T-helper 2 cell treated with Interferon-gamma antibody and Interleukin-4, amounts not matched to agents 100 ng/mL and 5 ng/mL, for 36 hours (primary cell): Measurements from ENCODE around the gene ZSWIM8. TPM values are rescaled to one million over a fixed set of nuclear protein-coding genes. Genes with fewer than 3 reads are reported as not detected.
"Not testable (repeated sequence)": the region's sequence is repeated elsewhere in the genome, so short reads cannot be mapped to it uniquely, and the experiment has no call there.

Source experiments
- intact Hi-C: fragments of 100-400 bp; cut with micrococcal nuclease; formaldehyde crosslinking; loops from one replicate; pipeline ENCODE4 v1.15.1; 2023
- total RNA-seq: library from RNA; stranded (reverse); gene quantifications from 2 replicates; pipeline ENCODE4 v1.2.3, GENCODE V29; 2022

Gene ZSWIM8
- total RNA-seq, 1 donor from 2014 or later = 60.6 TPM

- intact Hi-C loops = loop anchor here (1.0 to 5.0 kb wide), 7 partner anchors 9 to 520 kb away; partner anchors contain the start of genes MRPS16, NDST2, SEC24C and ZSWIM8
Measured at GRCh38 chr10:73772281-73773151, 12.9 kb upstream of the ZSWIM8 start.

DNA sequence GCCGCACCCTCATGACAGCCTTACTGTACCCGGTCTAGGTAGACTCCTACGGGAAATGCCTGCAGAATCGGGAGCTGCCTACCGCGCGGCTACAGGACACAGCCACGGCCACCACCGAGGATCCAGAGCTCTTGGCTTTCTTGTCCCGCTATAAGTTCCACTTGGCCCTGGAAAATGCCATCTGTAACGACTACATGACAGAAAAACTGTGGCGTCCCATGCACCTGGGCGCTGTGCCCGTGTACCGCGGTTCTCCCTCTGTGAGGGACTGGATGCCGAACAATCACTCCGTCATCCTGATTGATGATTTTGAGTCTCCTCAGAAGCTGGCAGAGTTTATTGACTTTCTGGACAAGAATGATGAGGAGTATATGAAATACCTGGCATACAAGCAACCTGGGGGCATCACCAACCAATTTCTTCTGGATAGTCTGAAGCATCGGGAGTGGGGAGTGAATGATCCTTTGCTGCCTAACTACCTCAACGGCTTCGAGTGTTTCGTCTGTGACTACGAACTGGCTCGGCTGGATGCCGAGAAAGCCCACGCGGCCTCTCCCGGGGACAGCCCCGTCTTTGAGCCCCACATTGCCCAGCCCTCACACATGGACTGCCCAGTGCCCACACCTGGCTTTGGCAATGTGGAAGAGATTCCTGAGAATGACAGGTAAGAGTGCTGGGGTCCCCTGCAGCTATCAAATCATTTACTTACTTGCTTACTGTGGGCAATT, 12.1 kb upstream of the ZSWIM8 start:
- intact Hi-C loops = loop anchor here (5.0 kb wide), 2 partner anchors 39 to 521 kb away; partner anchors contain the start of genes MRPS16 and NDST2

DNA sequence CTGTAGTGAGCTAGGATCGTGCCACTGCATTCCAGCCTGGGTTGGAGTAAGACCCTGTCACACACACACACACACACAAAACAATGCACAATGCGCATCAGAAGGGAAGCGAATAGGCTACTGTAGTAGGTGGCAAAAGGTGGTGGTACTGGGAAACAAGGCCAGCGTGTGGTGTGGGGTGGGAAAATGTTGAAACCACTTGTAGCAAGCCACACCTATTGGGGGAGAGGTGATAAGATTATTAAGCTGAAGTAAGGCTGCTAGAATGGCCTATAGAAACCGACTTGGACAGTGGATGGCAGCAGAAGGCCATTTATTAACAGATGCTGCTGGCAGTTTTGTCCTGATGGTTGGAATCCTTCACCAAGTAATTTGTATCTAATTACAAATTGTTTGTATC, 10.8 kb upstream of the ZSWIM8 start:
- intact Hi-C loops = loop anchor here (5.0 kb wide), 2 partner anchors 38 to 522 kb away; partner anchors contain the start of genes MRPS16 and NDST2

GRCh38 chr10:73779018-73779417, 6.4 kb upstream of the ZSWIM8 start:
- intact Hi-C loops = no loop called here

DNA sequence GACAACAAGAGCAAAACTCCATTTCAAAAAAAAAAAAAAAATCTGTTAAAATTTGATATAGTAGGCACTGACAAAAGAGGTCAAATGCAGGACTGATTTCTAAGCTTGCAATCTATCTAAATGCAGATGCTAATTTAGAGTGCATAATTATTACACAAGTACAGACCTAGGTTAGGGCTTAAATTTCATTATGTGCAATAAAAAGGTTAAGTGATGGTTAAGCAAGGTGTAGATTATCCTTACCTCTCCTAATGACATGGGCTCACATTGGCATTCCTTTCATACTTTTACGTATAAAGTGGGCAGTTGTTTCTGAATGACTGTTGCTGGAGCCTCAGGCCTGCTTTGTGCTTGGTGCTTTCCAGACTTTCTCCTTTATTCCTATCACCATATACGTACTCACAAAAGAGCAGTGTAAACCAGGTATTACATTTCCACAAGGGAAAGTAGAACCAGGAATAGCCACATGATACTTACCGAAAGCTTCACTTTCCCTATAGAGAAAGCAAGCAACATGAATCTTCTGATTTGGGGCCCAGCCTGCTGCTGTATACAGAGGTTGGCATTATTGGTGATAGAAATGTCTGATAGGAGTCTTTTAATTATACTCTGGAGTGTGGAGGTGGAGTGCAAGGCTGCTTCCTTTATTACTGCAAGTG, 5.7 kb upstream of the ZSWIM8 start:
- intact Hi-C loops = no loop called here

DNA sequence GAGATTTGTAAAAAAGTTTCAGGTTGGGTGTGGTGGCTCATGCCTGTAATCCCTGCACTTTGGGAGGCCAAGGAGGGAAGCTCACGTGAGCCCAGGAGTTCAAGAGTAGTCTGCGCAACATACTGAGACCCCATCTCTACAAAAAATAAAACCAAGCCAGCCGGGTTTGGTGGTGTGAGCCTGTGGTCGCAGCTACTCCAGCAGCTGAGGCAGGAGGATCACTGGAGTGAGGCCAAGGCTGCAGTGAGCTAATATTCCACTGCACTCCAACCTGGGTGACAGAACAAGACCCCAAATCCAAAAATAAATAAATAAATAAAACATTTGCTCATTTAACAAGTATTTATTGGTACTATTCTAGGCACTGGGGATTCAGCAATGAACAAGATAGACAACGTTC, 5.1 kb upstream of the ZSWIM8 start:
- intact Hi-C loops = no loop called here

DNA sequence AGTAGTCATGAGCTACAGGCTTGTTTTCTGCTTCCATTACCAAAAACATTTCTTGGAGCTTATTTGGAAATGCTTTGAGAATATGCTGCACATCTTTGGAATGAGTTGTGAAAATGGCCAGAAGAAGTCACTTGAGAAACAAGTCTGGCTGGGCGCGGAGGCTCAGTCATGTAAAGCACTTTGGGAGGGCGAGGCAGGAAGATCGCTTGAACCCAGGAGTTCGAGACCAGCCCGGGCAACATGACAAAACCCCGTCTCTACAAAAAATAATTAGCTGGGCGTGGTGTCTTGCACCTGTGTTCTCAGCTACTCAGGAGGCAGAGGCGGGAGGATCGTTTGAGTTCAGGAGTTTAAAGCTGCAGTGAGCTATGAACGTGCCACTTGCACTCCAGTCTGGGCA, 4.4 kb upstream of the ZSWIM8 start:
- intact Hi-C loops = loop anchor here (1.0 kb wide), 1 partner anchor 9 kb away; a partner anchor contains a TSS

- intact Hi-C loops = loop anchor here (1.0 kb wide), 1 partner anchor 9 kb away; a partner anchor contains a TSS
Measured at GRCh38 chr10:73781548-73781878, 3.9 kb upstream of the ZSWIM8 start.

DNA sequence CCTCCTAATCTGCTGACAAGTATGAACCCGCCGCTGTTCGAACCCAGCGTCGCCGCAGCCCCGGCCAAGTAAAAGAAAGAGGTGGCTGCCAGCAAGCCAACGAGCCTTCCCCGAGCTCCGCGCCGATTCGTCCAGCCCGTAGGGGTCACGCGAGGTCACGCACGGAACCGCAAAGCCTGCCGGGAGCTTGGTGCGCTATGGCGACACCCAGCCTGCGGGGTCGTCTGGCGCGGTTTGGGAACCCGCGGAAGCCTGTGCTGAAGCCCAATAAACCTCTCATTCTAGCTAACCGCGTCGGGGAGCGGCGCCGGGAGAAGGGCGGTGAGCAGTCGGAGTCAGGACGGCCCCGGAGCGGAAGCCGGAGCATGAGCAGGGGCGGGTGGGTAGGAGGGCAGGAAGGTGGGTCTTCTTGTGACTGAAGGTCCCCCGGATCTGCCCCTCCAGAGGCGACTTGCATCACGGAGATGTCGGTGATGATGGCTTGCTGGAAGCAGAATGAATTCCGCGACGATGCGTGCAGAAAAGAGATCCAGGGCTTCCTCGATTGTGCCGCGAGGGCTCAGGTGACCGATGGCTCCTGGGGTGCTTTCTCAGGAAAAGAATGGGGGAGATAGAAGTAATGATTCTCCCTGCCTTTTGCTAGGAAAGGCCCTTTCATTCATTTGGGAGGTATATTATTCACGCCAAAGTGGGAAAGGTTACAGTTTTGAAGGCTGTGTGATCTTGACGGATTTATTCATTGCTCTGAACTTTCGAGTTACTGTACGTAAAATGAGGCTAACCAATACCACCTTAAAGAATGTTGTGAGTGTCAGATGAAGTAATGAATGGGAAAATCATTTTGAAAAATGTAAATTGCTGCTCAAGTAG, 3.3 kb upstream of the ZSWIM8 start, which contains the start of gene CHCHD1:
CHCHD1 (plus strand) TSS at position 170 of the 870 bp plus-strand sequence; CDS start at position 198, 28 bp downstream.
- intact Hi-C loops = loop anchor here (1.0 kb wide), 1 partner anchor 10 kb away; a partner anchor contains a TSS

DNA sequence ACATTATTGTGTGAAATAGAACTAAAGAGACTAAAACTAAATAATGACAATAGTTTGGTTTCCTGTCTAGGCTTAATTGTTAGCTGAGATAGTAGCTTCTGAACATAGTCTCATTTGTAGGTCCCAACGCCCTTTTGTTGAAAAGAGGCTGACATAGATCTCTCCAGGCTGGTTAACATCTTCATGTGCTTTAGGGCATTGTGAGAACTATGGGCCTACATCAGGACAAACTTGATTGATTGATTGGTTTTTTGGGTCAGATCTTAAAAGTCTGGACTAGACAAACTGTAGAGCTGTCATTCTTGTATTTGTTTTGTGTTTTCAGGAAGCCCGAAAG, 2.7 kb upstream of the ZSWIM8 start:
- intact Hi-C loops = no loop called here

GRCh38 chr10:73785721-73786511, 510 bp downstream of the ZSWIM8 start:
- intact Hi-C loops = loop anchor here (1.0 kb wide), 3 partner anchors 14 to 42 kb away; partner anchors contain the start of genes NDST2 and SEC24C

DNA sequence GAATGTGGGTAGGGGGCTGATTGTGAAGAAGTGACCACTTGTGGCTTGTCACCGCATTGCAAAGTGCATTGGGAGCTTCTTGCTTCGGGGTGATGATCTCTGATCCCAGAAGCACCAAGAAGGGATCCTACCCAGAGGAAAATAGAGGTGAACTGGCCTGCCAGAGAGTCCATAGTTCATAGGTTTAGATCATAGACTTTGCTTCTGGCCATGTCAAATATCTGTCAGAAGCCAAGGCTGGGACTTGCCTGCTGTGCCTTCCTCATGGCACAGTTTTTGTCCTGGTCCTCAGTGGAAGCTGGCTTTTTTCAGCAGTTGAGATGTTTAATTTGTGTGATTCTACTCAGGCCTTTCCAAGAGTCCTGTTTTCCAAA, 1.1 kb downstream of the ZSWIM8 start:
- intact Hi-C loops = no loop called here

DNA sequence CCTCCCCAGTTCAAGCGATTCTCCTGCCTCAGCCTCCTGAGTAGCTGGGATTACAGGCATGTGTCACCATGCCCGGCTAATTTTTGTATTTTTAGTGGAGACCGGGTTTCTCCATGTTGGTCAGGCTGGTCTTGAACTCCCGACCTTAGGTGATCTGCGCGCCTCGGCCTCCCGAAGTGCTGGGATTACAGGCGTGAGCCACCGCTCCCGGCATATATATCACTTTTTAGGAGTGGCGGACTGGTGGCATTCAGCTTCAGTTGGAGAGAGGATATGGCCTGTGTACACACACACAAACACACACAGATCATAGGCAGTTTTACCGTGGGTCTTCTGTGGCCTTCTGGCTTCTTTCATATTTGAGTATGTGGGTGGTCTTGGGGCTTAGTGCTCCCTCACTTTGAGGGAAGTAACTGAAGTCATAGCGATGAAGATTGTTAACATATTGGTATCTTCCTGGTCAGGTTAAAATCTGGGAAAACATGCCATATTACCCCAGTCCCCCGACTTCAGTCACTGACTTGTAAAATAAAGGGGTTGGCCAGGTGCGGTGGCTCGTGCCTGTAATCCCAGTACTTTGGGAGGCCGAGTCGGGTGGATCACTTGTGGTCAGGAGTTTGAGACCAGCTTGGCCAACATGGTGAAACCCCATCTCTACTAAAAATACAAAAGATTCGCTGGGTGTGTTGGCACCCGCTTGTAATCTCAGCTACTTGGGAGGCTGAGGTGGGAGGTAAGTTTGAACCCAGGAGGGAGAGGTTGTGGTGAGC, 1.8 kb downstream of the ZSWIM8 start:
- intact Hi-C loops = not testable (repeated sequence)

DNA sequence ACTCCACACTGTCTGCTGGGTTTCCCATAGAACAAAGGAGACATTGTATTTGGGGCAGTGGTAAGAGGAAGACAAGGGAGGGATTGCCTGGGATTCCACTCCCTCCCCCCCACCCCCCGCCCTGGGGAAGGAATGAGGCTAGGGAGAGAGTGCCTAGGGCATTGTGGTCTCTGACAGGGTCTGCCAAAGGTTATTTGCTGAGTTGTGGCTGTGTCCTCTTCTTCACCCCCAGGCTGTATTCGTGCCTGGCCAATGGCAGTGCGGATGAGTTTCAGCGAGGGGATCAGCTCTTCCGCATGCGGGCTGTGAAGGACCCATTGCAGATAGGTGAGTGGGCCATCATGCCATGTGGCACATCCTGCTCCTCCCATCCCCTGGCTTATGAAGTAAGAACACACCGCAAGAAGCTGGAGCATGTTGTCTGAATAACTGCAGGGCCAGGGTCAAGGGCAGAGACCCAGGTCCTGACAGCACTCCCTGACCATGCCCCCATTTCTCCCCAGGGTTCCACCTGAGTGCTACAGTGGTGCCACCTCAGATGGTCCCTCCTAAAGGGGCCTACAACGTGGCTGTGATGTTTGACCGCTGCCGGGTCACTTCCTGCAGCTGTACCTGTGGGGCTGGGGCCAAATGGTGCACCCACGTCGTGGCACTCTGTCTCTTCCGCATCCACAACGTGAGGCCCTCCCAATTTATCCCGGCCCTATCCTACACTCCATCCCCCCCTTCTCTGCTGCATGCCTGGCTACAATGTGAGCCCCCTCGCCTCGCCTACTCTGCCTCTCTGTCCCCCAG, 3.7 kb downstream of the ZSWIM8 start:
- intact Hi-C loops = no loop called here

DNA sequence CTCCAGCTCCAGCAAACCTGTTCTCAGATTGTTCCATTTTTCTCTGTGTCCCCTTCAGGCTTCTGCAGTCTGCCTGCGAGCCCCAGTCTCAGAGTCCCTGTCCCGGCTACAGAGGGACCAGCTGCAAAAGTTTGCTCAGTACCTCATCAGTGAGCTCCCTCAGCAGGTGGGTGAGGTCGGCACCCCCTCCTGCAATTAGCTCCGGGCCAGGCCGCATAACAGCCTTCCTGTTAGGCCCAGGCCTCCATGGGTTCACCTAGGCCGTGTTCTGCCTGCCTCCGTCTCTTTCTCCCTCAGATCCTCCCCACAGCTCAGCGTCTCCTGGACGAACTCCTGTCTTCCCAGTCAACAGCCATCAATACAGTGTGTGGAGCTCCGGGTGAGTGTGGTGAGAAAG, 4.3 kb downstream of the ZSWIM8 start:
- intact Hi-C loops = no loop called here

DNA sequence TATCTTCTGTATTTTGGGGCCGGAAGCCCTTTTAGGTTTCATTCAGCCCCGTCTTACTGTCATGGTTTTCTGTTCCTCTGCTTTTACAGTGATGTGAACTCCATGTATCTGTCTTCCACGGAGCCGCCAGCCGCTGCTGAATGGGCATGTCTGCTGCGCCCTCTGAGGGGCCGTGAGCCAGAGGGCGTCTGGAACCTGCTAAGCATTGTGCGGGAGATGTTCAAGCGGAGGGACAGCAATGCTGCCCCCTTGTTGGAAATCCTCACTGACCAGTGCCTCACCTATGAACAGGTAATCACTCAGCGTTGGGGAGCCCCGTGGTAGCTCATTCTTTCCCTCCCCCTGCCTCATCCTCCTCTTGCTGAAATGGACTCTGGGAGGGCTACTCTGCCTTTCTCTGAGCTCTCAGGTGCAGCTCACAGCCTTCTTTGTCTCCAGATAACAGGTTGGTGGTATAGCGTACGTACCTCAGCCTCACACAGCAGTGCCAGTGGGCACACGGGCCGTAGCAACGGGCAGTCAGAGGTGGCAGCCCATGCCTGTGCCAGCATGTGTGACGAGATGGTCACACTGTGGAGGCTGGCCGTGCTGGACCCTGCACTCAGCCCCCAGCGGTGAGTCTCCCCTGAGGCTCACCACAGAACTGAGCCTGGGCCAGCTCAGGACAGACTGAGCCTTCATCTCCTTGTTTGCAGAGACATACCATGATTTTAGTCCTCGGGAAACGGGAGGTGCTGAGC, 5.7 kb downstream of the ZSWIM8 start:
- intact Hi-C loops = no loop called here

DNA sequence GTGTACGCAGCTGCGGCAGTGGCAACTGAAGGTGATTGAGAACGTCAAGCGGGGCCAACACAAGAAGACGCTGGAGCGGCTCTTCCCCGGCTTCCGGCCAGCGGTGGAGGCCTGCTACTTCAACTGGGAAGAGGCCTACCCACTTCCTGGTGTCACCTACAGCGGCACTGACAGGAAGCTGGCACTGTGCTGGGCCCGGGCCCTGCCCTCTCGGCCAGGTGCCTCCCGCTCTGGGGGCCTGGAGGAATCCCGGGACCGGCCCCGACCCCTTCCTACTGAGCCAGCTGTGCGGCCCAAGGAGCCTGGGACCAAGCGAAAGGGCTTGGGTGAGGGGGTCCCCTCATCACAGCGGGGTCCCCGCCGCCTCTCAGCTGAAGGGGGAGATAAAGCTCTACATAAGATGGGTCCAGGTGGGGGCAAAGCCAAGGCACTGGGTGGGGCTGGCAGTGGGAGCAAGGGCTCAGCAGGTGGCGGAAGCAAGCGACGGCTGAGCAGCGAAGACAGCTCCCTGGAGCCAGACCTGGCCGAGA, 6.5 kb downstream of the ZSWIM8 start:
- intact Hi-C loops = no loop called here
